Measurements from ENCODE around the gene HIVEP3. TPM values are rescaled to one million over a fixed set of nuclear protein-coding genes. Genes with fewer than 3 reads are reported as not detected.

The HIVEP3 gene
- total and polyA plus RNA-seq, 8 donors: 1.8 to 65.3 (median 3.8) TPM

- intact Hi-C loops (cut with DNase I; ENCODE audit: low total_unique reads): no loop called here
- Histone ChIP-seq H3K4me1 (peaks cover 18 to 47% (median 35%) of the 10 kb centered on the region in 4 donors), H3K9me3 (no peaks in the 10 kb centered on the region), H3K36me3 (no peaks in the 10 kb centered on the region), H3K27me3 (no peaks in the 10 kb centered on the region), H3K4me3 (no peak overlapping the region), H3K27ac (no peak overlapping the region)
- WGBS, 5 donors: 75 to 100% (median 100%) methylated on average over 1 of the region's 1 CpG
- no peak for TF ChIP-seq EP300 (IDR thresholded peaks at IDR 0.05)
- no peak for TF ChIP-seq POLR2AphosphoS5 (IDR thresholded peaks at IDR 0.05)
- TF ChIP-seq POLR2A (IDR thresholded peaks at IDR 0.05): no peak
- TF ChIP-seq, protein P1, sequence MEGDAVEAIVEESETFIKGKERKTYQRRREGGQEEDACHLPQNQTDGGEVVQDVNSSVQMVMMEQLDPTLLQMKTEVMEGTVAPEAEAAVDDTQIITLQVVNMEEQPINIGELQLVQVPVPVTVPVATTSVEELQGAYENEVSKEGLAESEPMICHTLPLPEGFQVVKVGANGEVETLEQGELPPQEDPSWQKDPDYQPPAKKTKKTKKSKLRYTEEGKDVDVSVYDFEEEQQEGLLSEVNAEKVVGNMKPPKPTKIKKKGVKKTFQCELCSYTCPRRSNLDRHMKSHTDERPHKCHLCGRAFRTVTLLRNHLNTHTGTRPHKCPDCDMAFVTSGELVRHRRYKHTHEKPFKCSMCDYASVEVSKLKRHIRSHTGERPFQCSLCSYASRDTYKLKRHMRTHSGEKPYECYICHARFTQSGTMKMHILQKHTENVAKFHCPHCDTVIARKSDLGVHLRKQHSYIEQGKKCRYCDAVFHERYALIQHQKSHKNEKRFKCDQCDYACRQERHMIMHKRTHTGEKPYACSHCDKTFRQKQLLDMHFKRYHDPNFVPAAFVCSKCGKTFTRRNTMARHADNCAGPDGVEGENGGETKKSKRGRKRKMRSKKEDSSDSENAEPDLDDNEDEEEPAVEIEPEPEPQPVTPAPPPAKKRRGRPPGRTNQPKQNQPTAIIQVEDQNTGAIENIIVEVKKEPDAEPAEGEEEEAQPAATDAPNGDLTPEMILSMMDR (IDR thresholded peaks at IDR 0.05): no peak
- DNase-seq: no peak
Observed at GRCh38 chr1:41621791-41622190, 296.9 kb downstream of the HIVEP3 start.

GRCh38 chr1:41621256-41621655 lies 297.5 kb downstream of the HIVEP3 start:
- Histone ChIP-seq H3K9me3 (no peaks in the 10 kb centered on the region), H3K27me3 (no peaks in the 10 kb centered on the region), H3K27ac (no peak overlapping the region), H3K36me3 (no peaks in the 10 kb centered on the region), H3K4me1 (peaks cover 18 to 47% (median 35%) of the 10 kb centered on the region in 4 donors), H3K4me3 (no peak overlapping the region)
- TF ChIP-seq POLR2A (IDR thresholded peaks at IDR 0.05) (no peak), EP300 (IDR thresholded peaks at IDR 0.05) (no peak), POLR2AphosphoS5 (IDR thresholded peaks at IDR 0.05) (no peak)
- TF ChIP-seq, protein P1 (IDR thresholded peaks at IDR 0.05): no peak
- intact Hi-C loops (cut with DNase I; ENCODE audit: low total_unique reads): no loop called here
- DNase-seq: no peak
- 93 to 97% (median 95%) methylated on average over 5 of the region's 5 CpGs for WGBS, 5 donors

- Histone ChIP-seq H3K27me3 (no peaks in the 10 kb centered on the region), H3K4me1 (peaks cover 18 to 47% (median 35%) of the 10 kb centered on the region in 4 donors), H3K27ac (no peak overlapping the region), H3K4me3 (no peak overlapping the region), H3K9me3 (no peaks in the 10 kb centered on the region), H3K36me3 (no peaks in the 10 kb centered on the region)
- intact Hi-C loops (cut with DNase I; ENCODE audit: low total_unique reads): no loop called here
- WGBS, 5 donors: 60 to 78% (median 75%) methylated on average over 9 of the region's 9 CpGs
- DNase-seq: no peak
- TF ChIP-seq POLR2A (IDR thresholded peaks at IDR 0.05) (no peak), POLR2AphosphoS5 (IDR thresholded peaks at IDR 0.05) (no peak), EP300 (IDR thresholded peaks at IDR 0.05) (no peak)
- TF ChIP-seq, protein P1 (IDR thresholded peaks at IDR 0.05): no peak
Observed at GRCh38 chr1:41620365-41621169, 298.2 kb downstream of the HIVEP3 start.

GRCh38 chr1:41619511-41620364 lies 299.0 kb downstream of the HIVEP3 start:
- intact Hi-C loops (cut with DNase I; ENCODE audit: low total_unique reads): no loop called here

More at GRCh38 chr1:41619511-41620364, 299.0 kb downstream of the HIVEP3 start:
- no peak for DNase-seq
- H3K27me3 ChIP-seq: no peaks in the 10 kb centered on the region
- peaks cover 18 to 47% (median 35%) of the 10 kb centered on the region in 4 donors for H3K4me1 ChIP-seq
- H3K27ac ChIP-seq: no peak overlapping the region
- no peak overlapping the region for H3K4me3 ChIP-seq
- TF ChIP-seq EP300 (IDR thresholded peaks at IDR 0.05) (no peak), POLR2A (IDR thresholded peaks at IDR 0.05) (no peak), POLR2AphosphoS5 (IDR thresholded peaks at IDR 0.05) (no peak)
- TF ChIP-seq, protein P1 (IDR thresholded peaks at IDR 0.05): no peak
- H3K9me3 ChIP-seq: no peaks in the 10 kb centered on the region
- 49 to 77% (median 62%) methylated on average over 10 of the region's 10 CpGs for WGBS, 5 donors
- H3K36me3 ChIP-seq: no peaks in the 10 kb centered on the region
